Breast epithelium (tissue), 3 donors: Measurements from ENCODE around the gene FNDC3A.

Experiments
- CTCF ChIP-seq, 3 donors: fragments of 450-650 bp; IDR thresholded peaks; one replicate each; pipeline ENCODE4 v1.5.1; 2016 to 2017; ENCODE audit warnings: antibody characterized with exemption in 3 of 3, mild to moderate bottlenecking in 3 of 3, moderate library complexity in 3 of 3
- POLR2A ChIP-seq: fragments of 450-650 bp; IDR thresholded peaks from one replicate; pipeline ENCODE4 v1.6.1; 2016; ENCODE audit warnings: antibody characterized with exemption, mild to moderate bottlenecking, moderate library complexity
- POLR2AphosphoS5 ChIP-seq, 3 donors: sonication (generic); formaldehyde crosslinking; IDR thresholded peaks; one replicate each; pipeline ENCODE4 v1.6.1; 2017; ENCODE audit warnings: antibody characterized with exemption in 3 of 3

- no peak for TF ChIP-seq CTCF (IDR thresholded peaks at IDR 0.05)
- no peak for TF ChIP-seq POLR2AphosphoS5 (IDR thresholded peaks at IDR 0.05)
- no peak for TF ChIP-seq POLR2A
Measured at GRCh38 chr13:48955536-48955935, 20.2 kb upstream of the FNDC3A start.
